ENCODE measurements around the gene GATD1. TPM values are rescaled to one million over a fixed set of nuclear protein-coding genes. Genes with fewer than 3 reads are reported as not detected.

Gene GATD1
- total RNA-seq, 1 experiment from 2014 or later = 88.7 TPM

DNA sequence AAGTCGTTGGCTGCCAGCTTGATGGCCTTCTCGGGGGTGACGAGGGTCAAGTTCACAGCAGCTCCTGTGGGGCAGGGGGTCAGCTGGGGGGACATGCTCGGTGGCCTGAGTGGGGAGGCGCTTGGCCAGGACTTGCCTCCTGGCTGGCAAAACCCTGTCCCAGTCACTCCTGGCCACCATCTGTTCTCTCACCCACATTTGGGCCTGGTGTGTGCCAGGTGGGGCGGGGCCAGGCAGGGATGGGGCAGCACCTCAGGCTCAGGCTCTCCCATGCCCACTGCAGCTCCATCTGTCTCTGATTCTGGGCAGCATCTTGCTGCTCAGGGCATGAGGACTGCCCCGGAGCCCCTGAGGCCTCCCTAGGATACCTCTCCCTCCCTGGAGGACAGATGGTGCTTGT lies 16.3 kb upstream of the GATD1 start:
- no peak overlapping the region for H2AFZ ChIP-seq (ENCODE audit: low read depth, low read length, poor library complexity, severe bottlenecking)
- ChIA-PET POLR2A (no interaction called here), CTCF (no interaction called here), RAD21 (ENCODE audit: low non-redundant PET in 1 of 2, low total read pairs in 2 of 2, uncharacterized antibody in 2 of 2, unreplicated experiment in 2 of 2) (no interaction called here)
- H3K9ac ChIP-seq (ENCODE audit: low read length) = no peak overlapping the region
- peaks cover 0 to 4% of the 10 kb centered on the region in 2 experiments; a peak in 1 of 4 replicates for H3K36me3 ChIP-seq (ENCODE audit: control insufficient read depth in 1 of 2, insufficient read depth in 2 of 2, low read length in 2 of 2)
- H3K27me3 ChIP-seq (ENCODE audit: insufficient read depth, low read length) = no peaks in the 10 kb centered on the region
- intact Hi-C loops (cut with micrococcal nuclease) = no loop called here
- no peak for ATAC-seq
- BruUV-seq (replicated peaks) = no TSS peak
- H3K27ac ChIP-seq (ENCODE audit: low read depth, low read length) = peak overlapping the region; percentile 29; the same call in 1 of the 2 replicates
- H3K9me2 ChIP-seq (ENCODE audit: insufficient read depth) = no peaks in the 10 kb centered on the region
- H3K9me3 ChIP-seq (ENCODE audit: control insufficient read depth in 1 of 2, insufficient read depth in 1 of 2, low read depth in 1 of 2, low read length in 2 of 2) = no peaks in the 10 kb centered on the region
- no peaks in the 10 kb centered on the region for H4K20me1 ChIP-seq (ENCODE audit: insufficient read depth)
- peaks cover 20 to 51% of the 10 kb centered on the region in 2 experiments for H3K4me1 ChIP-seq (ENCODE audit: control insufficient read depth in 1 of 2, insufficient read depth in 2 of 2, low read length in 2 of 2)
- no peak overlapping the region for H3K4me2 ChIP-seq (ENCODE audit: low read length)
- no peak overlapping the region for H3K4me3 ChIP-seq (replicated peaks in 1 of 2; ENCODE audit: low read depth in 1 of 2, low read length in 2 of 2)
- DNase-seq (ENCODE audit: low read depth, low spot score) = no peak
- TF ChIP-seq CEBPB (IDR thresholded peaks at IDR 0.05; ENCODE audit: low read depth) = no peak
- TF ChIP-seq, protein P1, sequence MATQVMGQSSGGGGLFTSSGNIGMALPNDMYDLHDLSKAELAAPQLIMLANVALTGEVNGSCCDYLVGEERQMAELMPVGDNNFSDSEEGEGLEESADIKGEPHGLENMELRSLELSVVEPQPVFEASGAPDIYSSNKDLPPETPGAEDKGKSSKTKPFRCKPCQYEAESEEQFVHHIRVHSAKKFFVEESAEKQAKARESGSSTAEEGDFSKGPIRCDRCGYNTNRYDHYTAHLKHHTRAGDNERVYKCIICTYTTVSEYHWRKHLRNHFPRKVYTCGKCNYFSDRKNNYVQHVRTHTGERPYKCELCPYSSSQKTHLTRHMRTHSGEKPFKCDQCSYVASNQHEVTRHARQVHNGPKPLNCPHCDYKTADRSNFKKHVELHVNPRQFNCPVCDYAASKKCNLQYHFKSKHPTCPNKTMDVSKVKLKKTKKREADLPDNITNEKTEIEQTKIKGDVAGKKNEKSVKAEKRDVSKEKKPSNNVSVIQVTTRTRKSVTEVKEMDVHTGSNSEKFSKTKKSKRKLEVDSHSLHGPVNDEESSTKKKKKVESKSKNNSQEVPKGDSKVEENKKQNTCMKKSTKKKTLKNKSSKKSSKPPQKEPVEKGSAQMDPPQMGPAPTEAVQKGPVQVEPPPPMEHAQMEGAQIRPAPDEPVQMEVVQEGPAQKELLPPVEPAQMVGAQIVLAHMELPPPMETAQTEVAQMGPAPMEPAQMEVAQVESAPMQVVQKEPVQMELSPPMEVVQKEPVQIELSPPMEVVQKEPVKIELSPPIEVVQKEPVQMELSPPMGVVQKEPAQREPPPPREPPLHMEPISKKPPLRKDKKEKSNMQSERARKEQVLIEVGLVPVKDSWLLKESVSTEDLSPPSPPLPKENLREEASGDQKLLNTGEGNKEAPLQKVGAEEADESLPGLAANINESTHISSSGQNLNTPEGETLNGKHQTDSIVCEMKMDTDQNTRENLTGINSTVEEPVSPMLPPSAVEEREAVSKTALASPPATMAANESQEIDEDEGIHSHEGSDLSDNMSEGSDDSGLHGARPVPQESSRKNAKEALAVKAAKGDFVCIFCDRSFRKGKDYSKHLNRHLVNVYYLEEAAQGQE (IDR thresholded peaks at IDR 0.05; ENCODE audit: low read depth) = no peak
- no peak for TF ChIP-seq ELF1 (IDR thresholded peaks at IDR 0.05; ENCODE audit: borderline replicate concordance, low read depth)
- no peak for TF ChIP-seq EZH2phosphoT487 (IDR thresholded peaks at IDR 0.05; ENCODE audit: borderline replicate concordance)
- TF ChIP-seq, protein P2, sequence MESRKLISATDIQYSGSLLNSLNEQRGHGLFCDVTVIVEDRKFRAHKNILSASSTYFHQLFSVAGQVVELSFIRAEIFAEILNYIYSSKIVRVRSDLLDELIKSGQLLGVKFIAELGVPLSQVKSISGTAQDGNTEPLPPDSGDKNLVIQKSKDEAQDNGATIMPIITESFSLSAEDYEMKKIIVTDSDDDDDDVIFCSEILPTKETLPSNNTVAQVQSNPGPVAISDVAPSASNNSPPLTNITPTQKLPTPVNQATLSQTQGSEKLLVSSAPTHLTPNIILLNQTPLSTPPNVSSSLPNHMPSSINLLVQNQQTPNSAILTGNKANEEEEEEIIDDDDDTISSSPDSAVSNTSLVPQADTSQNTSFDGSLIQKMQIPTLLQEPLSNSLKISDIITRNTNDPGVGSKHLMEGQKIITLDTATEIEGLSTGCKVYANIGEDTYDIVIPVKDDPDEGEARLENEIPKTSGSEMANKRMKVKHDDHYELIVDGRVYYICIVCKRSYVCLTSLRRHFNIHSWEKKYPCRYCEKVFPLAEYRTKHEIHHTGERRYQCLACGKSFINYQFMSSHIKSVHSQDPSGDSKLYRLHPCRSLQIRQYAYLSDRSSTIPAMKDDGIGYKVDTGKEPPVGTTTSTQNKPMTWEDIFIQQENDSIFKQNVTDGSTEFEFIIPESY (IDR thresholded peaks at IDR 0.05; ENCODE audit: extremely low read depth, insufficient replicate concordance, low read length) = no peak
- TF ChIP-seq POLR2A (IDR thresholded peaks at IDR 0.05; ENCODE audit: borderline replicate concordance, extremely low read depth, insufficient read depth, insufficient read length) = no peak
- TF ChIP-seq FOSL1 (IDR thresholded peaks at IDR 0.05; ENCODE audit: low read depth) = no peak
- no peak for TF ChIP-seq ZFX (IDR thresholded peaks at IDR 0.05)
- H3K79me2 ChIP-seq (ENCODE audit: insufficient read depth, low read length) = peaks cover 29% of the 10 kb centered on the region
